Activated CD4-positive, alpha-beta T cell treated with anti-CD3 and anti-CD28 coated beads for 1 hour (primary cell): Measurements from ENCODE around the gene DDX59.

Experiments used
- DNase-seq: peaks from one replicate; pipeline ENCODE4 v3.0.0-alpha.2; 2020

The DDX59 gene

DNA sequence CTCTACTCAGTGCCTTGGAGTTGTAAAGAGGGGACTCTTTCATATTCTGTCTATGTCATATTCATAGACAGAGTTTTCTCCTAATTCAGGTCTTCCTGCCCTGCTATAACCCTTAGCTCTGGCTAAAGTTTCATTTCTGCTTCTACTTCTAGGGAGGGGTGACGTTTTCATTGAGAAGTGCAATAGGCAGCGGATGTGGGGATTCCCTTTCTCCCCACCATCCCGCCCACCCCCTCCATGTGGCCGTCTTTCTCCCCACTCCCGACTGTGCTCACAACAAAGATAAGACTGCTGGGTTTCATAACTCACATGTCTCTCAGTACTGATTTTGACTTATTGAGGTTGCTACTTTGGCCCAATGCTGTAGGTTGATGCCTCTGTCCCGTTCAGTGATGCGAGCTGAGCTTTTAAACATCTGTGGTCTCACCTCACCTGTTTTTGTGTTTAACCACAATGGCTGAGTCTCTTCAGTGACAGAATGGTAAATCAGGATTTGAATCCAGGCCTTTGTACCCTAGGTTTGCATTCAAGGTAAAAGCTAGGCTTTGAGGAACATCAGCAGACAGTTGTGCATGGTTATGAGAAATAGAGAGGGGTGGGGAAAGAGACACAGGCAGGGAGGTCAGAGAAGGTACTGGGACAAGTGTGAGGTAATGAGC lies 41.4 kb downstream of the DDX59 start:
- no peak for DNase-seq

DNA sequence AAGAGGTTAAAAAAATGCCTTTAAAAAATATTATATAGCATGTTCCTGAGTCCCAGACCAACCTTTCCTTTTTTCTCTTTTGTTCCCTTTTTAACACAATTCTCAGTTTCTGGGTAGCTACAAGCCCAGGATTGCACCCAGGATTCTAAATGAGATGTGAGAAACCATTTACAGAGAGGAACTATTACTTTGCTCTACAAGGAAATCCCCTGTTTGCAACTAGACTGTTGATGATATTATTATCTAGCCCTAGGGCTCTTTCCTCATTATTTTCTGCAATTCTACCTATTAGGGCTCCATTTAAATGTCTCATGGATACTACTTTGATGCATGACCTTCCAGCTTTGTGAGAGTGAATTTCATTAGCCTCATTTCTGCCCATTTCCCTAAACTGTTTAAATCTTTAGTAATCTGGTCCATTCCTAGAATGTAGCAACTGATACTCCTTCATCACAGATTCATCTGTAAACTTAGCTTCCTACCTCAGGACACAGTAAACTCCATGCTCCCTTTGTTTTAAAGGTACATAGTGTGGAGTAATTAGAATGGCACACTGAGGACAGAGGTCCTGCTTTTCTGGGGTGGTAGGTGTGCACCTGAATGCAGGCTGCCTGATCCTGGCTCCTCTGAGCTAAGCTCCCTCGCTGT lies 42.0 kb downstream of the DDX59 start:
- no peak for DNase-seq

DNA sequence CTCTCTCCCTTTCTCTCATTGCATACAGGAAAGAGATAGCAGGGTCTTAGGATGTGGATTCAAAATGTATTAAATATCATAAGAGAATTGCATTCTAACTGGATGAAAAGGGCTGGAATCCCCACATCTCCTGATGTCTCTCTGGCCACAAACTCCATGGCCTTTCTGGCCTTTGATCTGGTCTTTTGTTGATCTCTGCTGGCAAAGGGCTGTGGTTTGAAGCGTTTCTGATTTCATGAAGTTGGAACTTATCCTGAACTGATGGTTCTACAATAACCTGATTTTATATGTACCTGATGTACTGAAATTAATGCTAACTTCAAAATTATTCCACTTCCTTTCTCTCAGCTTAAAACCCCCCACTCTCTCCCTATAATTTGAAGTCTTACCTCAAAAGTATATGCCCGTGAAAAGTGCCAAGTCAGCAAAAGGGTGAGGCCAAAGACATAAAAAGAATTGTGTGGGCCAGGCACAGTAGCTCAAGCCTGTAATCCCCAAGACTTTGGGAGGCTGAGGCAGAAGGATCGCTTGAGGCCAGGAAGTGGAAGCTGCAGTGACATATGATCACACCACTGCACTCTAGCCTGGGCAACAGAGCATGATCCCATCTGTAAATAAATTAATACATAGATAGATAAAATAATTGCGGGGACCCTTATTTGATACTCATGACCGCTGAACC lies 42.7 kb downstream of the DDX59 start:
- DNase-seq, result no peak

DNA sequence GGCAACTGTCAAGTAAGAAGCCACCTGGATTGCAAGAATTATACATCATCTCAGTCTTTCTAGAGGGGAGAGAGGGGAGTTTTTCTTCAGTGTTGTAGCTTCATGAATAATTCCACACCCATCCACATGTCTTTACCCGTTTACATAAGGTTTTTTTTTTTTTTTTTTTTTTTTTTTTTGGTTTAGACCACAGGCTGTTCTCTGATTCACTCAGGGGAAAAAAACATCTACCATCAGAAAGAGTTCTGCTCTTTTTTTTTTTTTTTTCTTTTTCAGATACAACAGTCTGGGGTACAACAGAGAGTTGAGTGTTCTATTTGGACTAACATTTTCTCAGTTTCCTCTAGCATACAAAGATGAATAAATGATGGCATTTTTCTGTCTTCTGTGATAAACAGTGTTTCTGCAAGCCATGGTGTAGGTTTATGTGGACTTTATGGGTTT lies 44.3 kb downstream of the DDX59 start:
- no peak for DNase-seq

DNA sequence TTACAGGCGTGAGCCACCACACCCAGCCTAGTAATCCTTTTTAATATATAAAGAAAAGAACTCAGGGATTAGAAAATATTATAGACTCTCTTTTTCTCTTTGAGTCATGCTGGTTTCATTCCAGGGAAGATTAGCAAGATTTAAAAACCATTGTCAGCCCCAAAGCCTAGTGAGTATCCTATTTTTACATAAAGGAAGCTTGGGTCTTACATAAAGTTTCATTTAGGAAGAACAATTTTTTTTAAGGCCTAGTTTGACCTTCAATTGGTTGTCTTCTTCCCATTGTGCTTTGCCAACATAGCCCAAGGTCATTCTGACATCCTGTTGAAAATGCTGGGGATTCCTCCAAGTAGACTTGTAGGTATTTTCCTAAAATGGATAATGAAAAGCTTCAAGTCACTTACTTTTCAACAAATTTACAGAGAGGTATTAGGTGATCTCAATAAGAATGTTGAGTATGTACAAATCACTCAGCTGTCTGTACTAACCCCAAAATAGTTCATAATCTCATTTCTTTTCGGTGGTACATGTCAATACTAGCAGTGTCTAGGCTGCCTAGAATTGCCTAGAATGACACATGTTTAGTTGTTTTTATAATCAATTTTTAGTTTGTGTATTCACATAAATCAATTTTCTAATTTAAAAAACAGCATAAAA lies 44.9 kb downstream of the DDX59 start:
- no peak for DNase-seq

DNA sequence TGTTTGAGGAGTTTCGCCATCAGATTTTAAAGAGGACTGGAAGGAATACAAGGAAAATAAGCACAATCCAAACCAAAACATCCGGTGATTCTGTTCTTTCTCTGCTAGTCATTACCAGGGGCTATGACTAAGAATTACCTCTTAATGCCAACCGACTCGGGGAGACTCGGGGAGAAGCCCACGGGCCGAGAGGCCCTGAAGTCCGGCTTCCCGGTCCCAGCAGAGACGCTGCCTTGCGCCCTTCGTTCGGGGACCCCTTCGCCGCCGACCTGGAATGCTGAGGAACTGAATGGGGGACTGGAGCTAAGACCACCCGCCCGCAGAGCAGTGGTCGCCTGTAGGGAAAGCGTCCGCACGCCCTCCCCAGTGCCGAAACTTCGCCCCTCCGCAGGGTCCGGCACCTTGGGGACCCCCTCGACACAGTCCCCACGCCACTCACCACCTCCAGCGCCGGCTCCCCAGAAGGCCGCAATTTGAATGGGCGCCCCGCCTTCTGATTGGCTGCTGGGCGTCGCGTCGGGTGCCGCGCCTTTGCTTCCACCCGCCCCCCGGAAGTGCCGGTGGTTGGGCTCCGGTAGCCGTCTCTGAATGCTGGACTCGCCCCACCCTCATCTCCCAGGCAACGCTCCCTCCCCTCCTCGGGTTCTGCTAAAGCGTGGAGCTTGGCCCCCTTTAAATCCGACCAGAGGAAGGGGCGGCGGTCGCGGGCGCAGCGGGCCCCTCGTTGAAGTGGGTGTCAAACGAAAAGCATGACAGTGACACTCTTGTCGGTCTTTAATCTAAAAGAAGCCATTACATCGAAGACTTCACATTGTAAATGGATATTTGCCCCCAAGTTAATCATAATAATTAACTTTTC lies 49.2 kb downstream of the DDX59 start, which contains the start of gene KIF14:
TSS of gene KIF14 (minus strand) at position 479 of the 859 bp plus-strand sequence. CDS start 2,028 bp downstream, outside the sequence.
- DNase-seq, result peak; percentile 82

DNA sequence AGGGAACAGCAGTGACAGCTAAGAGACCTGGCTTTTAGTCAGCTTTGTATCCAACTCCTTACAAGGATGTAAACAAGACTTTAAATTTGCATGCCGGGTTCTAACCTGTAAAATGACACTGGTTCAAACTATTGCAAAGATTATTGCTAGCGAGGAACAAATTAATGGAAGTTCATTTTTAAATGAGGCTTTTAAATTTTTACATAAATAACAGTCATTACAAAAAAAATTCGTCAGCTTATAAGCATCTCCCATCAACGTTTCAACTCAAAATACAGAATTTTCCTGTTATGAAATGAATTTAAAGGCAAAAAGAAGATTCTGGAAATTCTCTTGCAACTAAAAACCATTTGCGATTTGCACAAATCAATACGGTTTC lies 49.8 kb downstream of the DDX59 start:
- no peak for DNase-seq

DNA sequence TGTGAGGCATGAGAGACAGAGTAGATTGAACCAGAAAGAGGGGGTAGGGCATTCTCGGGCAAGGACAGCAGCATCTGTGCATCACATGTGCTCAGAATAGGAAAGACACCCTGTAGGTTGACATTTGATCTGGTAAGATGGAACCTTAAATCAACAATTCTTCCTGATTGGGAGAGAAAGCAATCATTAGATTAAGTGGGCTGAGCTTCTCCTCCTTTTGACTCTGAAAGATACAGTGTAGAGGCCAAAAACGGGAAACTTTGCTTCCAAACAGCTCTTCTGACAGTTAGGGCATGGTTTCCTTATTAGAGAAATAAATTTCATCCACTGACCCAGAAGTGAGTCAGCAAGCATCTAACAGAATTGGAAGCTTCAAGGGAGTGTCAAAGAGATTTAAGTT lies 58.9 kb downstream of the DDX59 start:
- no peak for DNase-seq

DNA sequence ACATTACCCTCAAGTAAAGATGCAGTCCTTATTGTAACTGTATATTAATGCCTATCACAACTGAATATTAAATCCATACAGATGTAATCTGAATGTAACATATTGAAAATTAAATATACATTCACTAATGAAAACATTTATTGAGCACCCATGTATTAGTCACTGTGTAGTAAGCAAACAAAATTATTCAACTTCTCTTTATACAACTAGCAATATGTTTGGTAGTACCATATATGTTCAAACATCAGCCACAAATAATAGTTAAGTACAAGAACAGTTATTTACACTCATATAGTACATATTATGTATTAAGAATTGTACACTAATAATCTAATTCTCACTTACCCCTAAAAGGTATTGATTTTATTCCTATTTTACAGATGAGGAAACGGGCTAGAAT lies 67.1 kb downstream of the DDX59 start:
- DNase-seq, result no peak
